ENCODE results near the gene CAVIN2. TPM values are rescaled to one million over a fixed set of nuclear protein-coding genes. Genes with fewer than 3 reads are reported as not detected.
A peak's percentile ranks its signal among the peaks of the same experiment; 100 is the strongest.

The CAVIN2 gene
- polyA plus RNA-seq (5.3 to 10.2 TPM (median 9.4 TPM) in 3 replicates), polyA minus RNA-seq (6.7 to 10.6 TPM (median 6.8 TPM) in 3 replicates)
- 0.90 TPM for polyA plus RNA-seq (2011; ENCODE audit: low read depth)
- polyA plus RNA-seq (2011; cell fraction: cytosol; rRNA removed): 5.7 and 5.9 TPM in 2 replicates
- polyA plus RNA-seq (2011; cell fraction: nucleus; rRNA removed): 8.0 and 8.9 TPM in 2 replicates
- polyA plus RNA-seq (2012; ENCODE audit: low replicate concordance): 0.73 and 9.6 TPM in 2 replicates
- 7.1 TPM for polyA minus RNA-seq (2011; cell fraction: cytosol; rRNA and poly(A)+ RNA removed)
- polyA minus RNA-seq (2011; cell fraction: nucleus; rRNA and poly(A)+ RNA removed): 5.5 and 7.4 TPM in 2 replicates

- Histone ChIP-seq H3K4me2 (ENCODE audit: control insufficient read depth, extremely low read depth, insufficient read depth, low read depth, low read length) (peak within 1 kb of the TSS; percentile 66), H3K79me2 (ENCODE audit: control insufficient read depth, insufficient read depth, low read length) (peaks cover 6% of the 10 kb centered on the region), H3K27ac (ENCODE audit: control insufficient read depth, insufficient read depth, low read length) (peak within 1 kb of the TSS; percentile 24), H3K4me1 (ENCODE audit: control insufficient read depth, extremely low read depth, insufficient read depth, low read length) (peaks cover 38% of the 10 kb centered on the region), H3K36me3 (ENCODE audit: control insufficient read depth in 2 of 2, extremely low read depth in 1 of 2, insufficient read depth in 2 of 2, low read length in 2 of 2) (no peaks in the 10 kb centered on the region), H3K9me1 (ENCODE audit: control insufficient read depth, extremely low read depth, insufficient read depth, low read length) (no peaks in the 10 kb centered on the region), H3K27me3 (ENCODE audit: control insufficient read depth, extremely low read depth, insufficient read depth, low read length) (no peaks in the 10 kb centered on the region), H3K9me3 (ENCODE audit: control insufficient read depth, low read depth, low read length) (no peaks in the 10 kb centered on the region), H2AFZ (ENCODE audit: control insufficient read depth, low read length) (peak within 1 kb of the TSS; percentile 80), H3K4me3 (ENCODE audit: control insufficient read depth in 2 of 3, extremely low read depth in 1 of 3, insufficient read depth in 2 of 3, low read depth in 1 of 3, low read length in 3 of 3) (peak within 1 kb of the TSS; percentile 38 to 60 (median 53)), H3K9ac (ENCODE audit: control insufficient read depth, extremely low read depth, insufficient read depth, low read length) (peak within 1 kb of the TSS; percentile 53), H4K20me1 (ENCODE audit: control insufficient read depth, extremely low read depth, insufficient read depth, low read length) (no peaks in the 10 kb centered on the region)
- DNase-seq (ENCODE audit: low read depth, low spot score) (peak; percentile 45), FAIRE-seq (peak; percentile 96)
- dilution Hi-C loops (cut with MboI; ENCODE audit: extremely low pct_ligation_motif_present, low sequenced_read_pairs): no loop called here
- peak in 1 of 3 experiments; percentile 9 for TF ChIP-seq CTCF (optimal IDR thresholded peaks at IDR 0.05 in 1 of 3, IDR thresholded peaks at IDR 0.05 in 1 of 3, conservative IDR thresholded peaks at IDR 0.05 in 1 of 3; ENCODE audit: extremely low read depth in 1 of 3, insufficient read depth in 2 of 3, low read length in 3 of 3)
- no peak for TF ChIP-seq EZH2 (IDR thresholded peaks at IDR 0.05; ENCODE audit: low read length)
Measured at GRCh38 chr2:191846515-191847476, at the start of gene CAVIN2. Gene CAVIN2, minus strand, starts transcription at chr2:191847088. Its CDS starts 163 bp downstream, at chr2:191846925.

- DNase-seq (ENCODE audit: low read depth, low spot score) (no peak), FAIRE-seq (no peak)
- TF ChIP-seq EZH2 (IDR thresholded peaks at IDR 0.05; ENCODE audit: low read length): no peak
- TF ChIP-seq CTCF (optimal IDR thresholded peaks at IDR 0.05 in 1 of 3, IDR thresholded peaks at IDR 0.05 in 1 of 3, conservative IDR thresholded peaks at IDR 0.05 in 1 of 3; ENCODE audit: extremely low read depth in 1 of 3, insufficient read depth in 2 of 3, low read length in 3 of 3): no peak
- Histone ChIP-seq H3K36me3 (ENCODE audit: control insufficient read depth in 2 of 2, extremely low read depth in 1 of 2, insufficient read depth in 2 of 2, low read length in 2 of 2) (no peaks in the 10 kb centered on the region), H3K79me2 (ENCODE audit: control insufficient read depth, insufficient read depth, low read length) (no peaks in the 10 kb centered on the region), H4K20me1 (ENCODE audit: control insufficient read depth, extremely low read depth, insufficient read depth, low read length) (no peaks in the 10 kb centered on the region), H3K9me1 (ENCODE audit: control insufficient read depth, extremely low read depth, insufficient read depth, low read length) (no peaks in the 10 kb centered on the region), H3K9ac (ENCODE audit: control insufficient read depth, extremely low read depth, insufficient read depth, low read length) (no peak overlapping the region), H3K27ac (ENCODE audit: control insufficient read depth, insufficient read depth, low read length) (peak overlapping the region; percentile 60), H3K27me3 (ENCODE audit: control insufficient read depth, extremely low read depth, insufficient read depth, low read length) (no peaks in the 10 kb centered on the region), H2AFZ (ENCODE audit: control insufficient read depth, low read length) (peak overlapping the region; percentile 41), H3K4me1 (ENCODE audit: control insufficient read depth, extremely low read depth, insufficient read depth, low read length) (peaks cover 32% of the 10 kb centered on the region), H3K4me2 (ENCODE audit: control insufficient read depth, extremely low read depth, insufficient read depth, low read depth, low read length) (peak overlapping the region; percentile 60), H3K9me3 (ENCODE audit: control insufficient read depth, low read depth, low read length) (no peaks in the 10 kb centered on the region), H3K4me3 (ENCODE audit: control insufficient read depth in 2 of 3, extremely low read depth in 1 of 3, insufficient read depth in 2 of 3, low read depth in 1 of 3, low read length in 3 of 3) (no peak overlapping the region)
- dilution Hi-C loops (cut with MboI; ENCODE audit: extremely low pct_ligation_motif_present, low sequenced_read_pairs): no loop called here
Measured at GRCh38 chr2:191895743-191896142, 48.9 kb upstream of the CAVIN2 start.

Measured in keratinocyte (primary cell).